Measurements from ENCODE around the gene GNA14. TPM values are rescaled to one million over a fixed set of nuclear protein-coding genes. Genes with fewer than 3 reads are reported as not detected.
A peak's percentile ranks its signal among the peaks of the same experiment; 100 is the strongest.

GNA14 gene
- total RNA-seq, 1 donor, result 6.5 TPM

GRCh38 chr9:77454663-77455062 lies 193.5 kb downstream of the GNA14 start:
- no peak for TF ChIP-seq CTCF (IDR thresholded peaks at IDR 0.05; ENCODE audit: insufficient read depth, low read depth, low read length)
- H3K4me3 ChIP-seq (ENCODE audit: low read depth, low read length), result no peak overlapping the region
- peak; percentile 75 for DNase-seq (ENCODE audit: low read depth)

- DNase-seq (ENCODE audit: low read depth), result peak; percentile 12
- peak overlapping the region; percentile 1 for H3K4me3 ChIP-seq (ENCODE audit: low read depth, low read length)
- TF ChIP-seq CTCF (IDR thresholded peaks at IDR 0.05; ENCODE audit: insufficient read depth, low read depth, low read length), result no peak
Observed at GRCh38 chr9:77453825-77454647, 194.1 kb downstream of the GNA14 start.

- no peak for DNase-seq (ENCODE audit: low read depth)
- H3K4me3 ChIP-seq (ENCODE audit: low read depth, low read length), result no peak overlapping the region
- no peak for TF ChIP-seq CTCF (IDR thresholded peaks at IDR 0.05; ENCODE audit: insufficient read depth, low read depth, low read length)
Observed at GRCh38 chr9:77451507-77451906, 196.6 kb downstream of the GNA14 start.

- no peak for DNase-seq (ENCODE audit: low read depth)
- no peak for TF ChIP-seq CTCF (IDR thresholded peaks at IDR 0.05; ENCODE audit: insufficient read depth, low read depth, low read length)
- H3K4me3 ChIP-seq (ENCODE audit: low read depth, low read length), result no peak overlapping the region
Observed at GRCh38 chr9:77450085-77450475, 198.0 kb downstream of the GNA14 start.

GRCh38 chr9:77449240-77450084 lies 198.7 kb downstream of the GNA14 start:
- TF ChIP-seq CTCF (IDR thresholded peaks at IDR 0.05; ENCODE audit: insufficient read depth, low read depth, low read length), result no peak
- DNase-seq (ENCODE audit: low read depth), result no peak
- no peak overlapping the region for H3K4me3 ChIP-seq (ENCODE audit: low read depth, low read length)

GRCh38 chr9:77447646-77448045 lies 200.5 kb downstream of the GNA14 start:
- no peak for DNase-seq (ENCODE audit: low read depth)
- H3K4me3 ChIP-seq (ENCODE audit: low read depth, low read length), result no peak overlapping the region
- TF ChIP-seq CTCF (IDR thresholded peaks at IDR 0.05; ENCODE audit: insufficient read depth, low read depth, low read length), result no peak

Measured in fibroblast of villous mesenchyme (primary cell).